Keratinocyte (primary cell): Measurements from ENCODE around the gene GTF2IRD1. TPM values are rescaled to one million over a fixed set of nuclear protein-coding genes. Genes with fewer than 3 reads are reported as not detected.

Source experiments
- DNase-seq: peaks from one replicate; pipeline ENCODE4 v3.0.0-alpha.2; 2011; ENCODE audit warnings: low read depth, missing footprints, low spot score
- FAIRE-seq: peaks from 2 replicates; lab custom pipeline; 2011; peaks lifted over from hg19 to GRCh38; lab: Jason Lieb, UNC
- H2AFZ ChIP-seq: 2 replicates; pipeline ENCODE4 v1.6.0; 2012; ENCODE audit warnings: low read length, control low read depth, inconsistent platforms; ENCODE audit not compliant: control insufficient read depth
- H3K27ac ChIP-seq: 2 replicates; pipeline ENCODE4 v1.5.1; 2011; ENCODE audit warnings: low read length; ENCODE audit not compliant: control insufficient read depth, insufficient read depth
- H3K27me3 ChIP-seq: 3 replicates; pipeline ENCODE4 v1.6.0; 2011; ENCODE audit warnings: low read length; ENCODE audit not compliant: control insufficient read depth, insufficient read depth; ENCODE audit errors: extremely low read depth
- H3K36me3 ChIP-seq, 2 experiments: 2 replicates in 1 of 2; 3 replicates in 1 of 2; pipeline ENCODE4 v1.5.1; 2011; ENCODE audit warnings: low read length in 2 of 2, mild to moderate bottlenecking in 1 of 2; ENCODE audit not compliant: control insufficient read depth in 2 of 2, insufficient read depth in 2 of 2; ENCODE audit errors: extremely low read depth in 1 of 2
- H3K4me1 ChIP-seq: 3 replicates; pipeline ENCODE4 v1.5.1; 2011; ENCODE audit warnings: low read length; ENCODE audit not compliant: control insufficient read depth, insufficient read depth; ENCODE audit errors: extremely low read depth
- H3K4me2 ChIP-seq: 3 replicates; pipeline ENCODE4 v1.6.0; 2011; ENCODE audit warnings: low read depth, low read length; ENCODE audit not compliant: control insufficient read depth, insufficient read depth; ENCODE audit errors: extremely low read depth
- H3K4me3 ChIP-seq, 3 experiments: fragments of 200-600 bp in 1 of 3; sonication (generic) in 1 of 3; 2 replicates in 2 of 3; 3 replicates in 1 of 3; pipeline ENCODE4 v1.5.1; 2011 to 2016; ENCODE audit warnings: low read length in 3 of 3, mild to moderate bottlenecking in 3 of 3, control low read depth in 2 of 3, inconsistent platforms in 1 of 3, low read depth in 1 of 3, mixed read lengths in 1 of 3, mixed run types in 1 of 3, moderate library complexity in 1 of 3; ENCODE audit not compliant: control insufficient read depth in 2 of 3, insufficient read depth in 2 of 3; ENCODE audit errors: extremely low read depth in 1 of 3
- H3K79me2 ChIP-seq: 2 replicates; pipeline ENCODE4 v1.6.0; 2012; ENCODE audit warnings: low read length; ENCODE audit not compliant: control insufficient read depth, insufficient read depth
- H3K9ac ChIP-seq: 3 replicates; pipeline ENCODE4 v1.6.0; 2011; ENCODE audit warnings: low read length; ENCODE audit not compliant: control insufficient read depth, insufficient read depth; ENCODE audit errors: extremely low read depth
- H3K9me1 ChIP-seq: 3 replicates; pipeline ENCODE4 v1.6.0; 2011; ENCODE audit warnings: low read length; ENCODE audit not compliant: control insufficient read depth, insufficient read depth; ENCODE audit errors: extremely low read depth
- H3K9me3 ChIP-seq: 2 replicates; pipeline ENCODE4 v1.5.1; 2012; ENCODE audit warnings: low read depth, low read length; ENCODE audit not compliant: control insufficient read depth
- H4K20me1 ChIP-seq: 3 replicates; pipeline ENCODE4 v1.6.0; 2011; ENCODE audit warnings: low read length; ENCODE audit not compliant: control insufficient read depth, insufficient read depth; ENCODE audit errors: extremely low read depth
- CTCF ChIP-seq, 3 experiments: IDR thresholded peaks in 1 of 3; conservative IDR thresholded peaks in 1 of 3; optimal IDR thresholded peaks in 1 of 3; 2 replicates in 2 of 3; 3 replicates in 1 of 3; pipeline versions ENCODE3 to v1.5.1; 2011; ENCODE audit warnings: low read length in 3 of 3, mild to moderate bottlenecking in 3 of 3, moderate library complexity in 2 of 3, control low read depth in 1 of 3, inconsistent platforms in 1 of 3; ENCODE audit not compliant: insufficient read depth in 2 of 3; ENCODE audit errors: extremely low read depth in 1 of 3
- EZH2 ChIP-seq: IDR thresholded peaks from one replicate; pipeline ENCODE4 v1.6.1; 2012; ENCODE audit warnings: inconsistent platforms, mild to moderate bottlenecking, low read length, moderate library complexity
- dilution Hi-C: fragments of 300-500 bp; cut with MboI; formaldehyde crosslinking; loops from one replicate; pipeline ENCODE4 v1.7.0; 2020; ENCODE audit warnings: low sequenced_read_pairs; ENCODE audit not compliant: extremely low pct_ligation_motif_present
- polyA plus RNA-seq, 5 experiments: library from polyadenylated mRNA; depleted of rRNA in 3 of 5; stranded (reverse) in 3 of 5; stranded (forward) in 1 of 5; unstranded in 1 of 5; fragments of >200 nt; gene quantifications; 1 replicate in 1 of 5; 2 replicates in 3 of 5; 3 replicates in 1 of 5; pipeline versions ENCODE4 v1.2.1 to v1.2.3, GENCODE V29; 2011 to 2012; ENCODE audit warnings: missing spikeins in 2 of 5, low read depth in 1 of 5, low replicate concordance in 1 of 5

The GTF2IRD1 gene
- polyA plus RNA-seq, 1 donor (not counting 4 experiments of a cell fraction or from before 2014, with no cell fraction given) = 19.4 TPM

- TF ChIP-seq CTCF (optimal IDR thresholded peaks at IDR 0.05 in 1 of 3, IDR thresholded peaks at IDR 0.05 in 1 of 3, conservative IDR thresholded peaks at IDR 0.05 in 1 of 3; ENCODE audit: extremely low read depth in 1 of 3, insufficient read depth in 2 of 3, low read length in 3 of 3) (no peak), EZH2 (no peak)
- no peak for FAIRE-seq
- H2AFZ ChIP-seq = no peak overlapping the region
- H3K4me2 ChIP-seq = peak overlapping the region; percentile 5
- dilution Hi-C loops = no loop called here
- H3K9ac ChIP-seq = no peak overlapping the region
- H3K79me2 ChIP-seq = peaks cover 7% of the 10 kb centered on the region
- peaks cover 0 to 5% of the 10 kb centered on the region in 2 experiments for H3K36me3 ChIP-seq
- H3K4me3 ChIP-seq = no peak overlapping the region
- H4K20me1 ChIP-seq = peaks cover 3% of the 10 kb centered on the region
- H3K9me3 ChIP-seq = no peaks in the 10 kb centered on the region
- H3K27ac ChIP-seq = peak overlapping the region; percentile 14
- H3K9me1 ChIP-seq = peaks cover 10% of the 10 kb centered on the region
- no peak for DNase-seq
- peaks cover 50% of the 10 kb centered on the region for H3K4me1 ChIP-seq
- no peaks in the 10 kb centered on the region for H3K27me3 ChIP-seq
These were observed 21.7 kb downstream of the GTF2IRD1 start for GRCh38 chr7:74475243-74475986.

- no peak overlapping the region for H3K9ac ChIP-seq
These were observed 22.3 kb downstream of the GTF2IRD1 start for GRCh38 chr7:74475987-74476350.

More at GRCh38 chr7:74475987-74476350, 22.3 kb downstream of the GTF2IRD1 start:
- DNase-seq (no peak), FAIRE-seq (peak; percentile 26)
- peaks cover 55% of the 10 kb centered on the region for H3K4me1 ChIP-seq
- no peaks in the 10 kb centered on the region for H3K27me3 ChIP-seq
- no peaks in the 10 kb centered on the region for H3K9me3 ChIP-seq
- H4K20me1 ChIP-seq = peaks cover 3% of the 10 kb centered on the region
- peak overlapping the region; percentile 14 for H3K27ac ChIP-seq
- H3K9me1 ChIP-seq = peaks cover 10% of the 10 kb centered on the region
- dilution Hi-C loops = no loop called here
- no peak overlapping the region for H3K4me3 ChIP-seq
- no peak overlapping the region for H3K4me2 ChIP-seq
- H3K79me2 ChIP-seq = peaks cover 8% of the 10 kb centered on the region
- H2AFZ ChIP-seq = no peak overlapping the region
- H3K36me3 ChIP-seq = peaks cover 0 to 5% of the 10 kb centered on the region in 2 experiments
- no peak for TF ChIP-seq CTCF (optimal IDR thresholded peaks at IDR 0.05 in 1 of 3, IDR thresholded peaks at IDR 0.05 in 1 of 3, conservative IDR thresholded peaks at IDR 0.05 in 1 of 3; ENCODE audit: extremely low read depth in 1 of 3, insufficient read depth in 2 of 3, low read length in 3 of 3)
- TF ChIP-seq EZH2 = no peak
